Fibroblast of lung (primary cell): ENCODE data around the gene EXD1.

ENCODE experiments used
- CTCF ChIP-seq, 2 donors: IDR thresholded peaks in 1 of 2; conservative IDR thresholded peaks in 1 of 2; 1 replicate in 1 of 2; 2 replicates in 1 of 2; pipeline ENCODE4 v1.5.1; 2011 to 2012; ENCODE audit warnings: low read length in 2 of 2, control low read depth in 1 of 2, inconsistent platforms in 1 of 2, low read depth in 1 of 2, mild to moderate bottlenecking in 1 of 2
- EZH2 ChIP-seq: IDR thresholded peaks from 2 replicates; pipeline ENCODE4 v1.5.1; 2012; ENCODE audit warnings: low read length, control low read depth, mild to moderate bottlenecking; ENCODE audit errors: missing control alignments

DNA sequence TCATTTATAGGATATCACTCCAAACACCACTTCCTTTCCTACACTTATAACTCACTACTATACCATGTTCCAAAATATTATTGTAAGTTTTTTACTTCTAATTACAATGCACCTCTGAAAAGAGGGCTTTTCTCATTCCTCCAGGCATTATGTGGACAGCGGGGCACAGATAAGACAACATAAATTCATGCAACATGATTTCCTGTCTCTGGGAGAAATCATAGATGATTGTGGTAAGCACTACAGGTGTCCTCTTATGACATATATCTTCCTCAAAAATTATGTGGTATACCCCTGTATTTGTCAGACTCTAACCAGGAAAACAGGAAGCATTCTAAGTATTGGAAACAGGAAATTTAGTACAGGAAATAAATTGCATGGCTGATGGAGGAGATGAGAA, 68.8 kb downstream of the EXD1 start:
- TF ChIP-seq CTCF (conservative IDR thresholded peaks at IDR 0.05 in 1 of 2, IDR thresholded peaks at IDR 0.05 in 1 of 2; ENCODE audit: low read depth in 1 of 2, low read length in 2 of 2) (no peak), EZH2 (no peak)
